Loucy (cell line): Measurements from ENCODE around the gene CCDC141.

Experiments used
- H2AFZ ChIP-seq: fragments of 200-600 bp; sonication (generic); 2 replicates; pipeline ENCODE4 v1.6.0; 2016; ENCODE audit warnings: antibody characterized with exemption, mild to moderate bottlenecking, low read length, moderate library complexity
- H3F3A ChIP-seq: fragments of 200-600 bp; 2 replicates; pipeline ENCODE4 v1.6.0; 2016; ENCODE audit warnings: antibody characterized with exemption, low read depth, mild to moderate bottlenecking
- H3K27me3 ChIP-seq: fragments of 200-600 bp; sonication (generic); 2 replicates; pipeline ENCODE4 v1.6.1; 2014; ENCODE audit warnings: low read length, mild to moderate bottlenecking; ENCODE audit not compliant: insufficient read depth, poor library complexity, severe bottlenecking
- H3K36me3 ChIP-seq: fragments of 200-600 bp; sonication (generic); 2 replicates; pipeline ENCODE4 v1.6.1; 2016; ENCODE audit warnings: low read length; ENCODE audit not compliant: insufficient read depth
- H3K4me1 ChIP-seq: fragments of 200-600 bp; sonication (generic); 2 replicates; pipeline ENCODE4 v1.5.1; 2014; ENCODE audit warnings: low read length, mild to moderate bottlenecking; ENCODE audit not compliant: insufficient read depth, poor library complexity, severe bottlenecking
- H3K4me2 ChIP-seq: fragments of 200-600 bp; sonication (generic); 2 replicates; pipeline ENCODE4 v1.6.0; 2014; ENCODE audit warnings: antibody characterized with exemption, low read length, low read depth, mild to moderate bottlenecking; ENCODE audit not compliant: poor library complexity, severe bottlenecking
- H3K4me3 ChIP-seq: fragments of 200-600 bp; sonication (generic); 2 replicates; pipeline ENCODE4 v1.5.1; 2014; ENCODE audit warnings: low read length, mild to moderate bottlenecking, mixed read lengths; ENCODE audit not compliant: poor library complexity, severe bottlenecking
- H3K79me2 ChIP-seq: fragments of 200-600 bp; sonication (generic); 2 replicates; pipeline ENCODE4 v1.6.1; 2014; ENCODE audit warnings: low read length; ENCODE audit not compliant: insufficient read depth
- H3K9ac ChIP-seq: fragments of 200-600 bp; sonication (generic); 2 replicates; pipeline ENCODE4 v1.6.0; 2014; ENCODE audit warnings: mild to moderate bottlenecking, low read depth, low read length, moderate library complexity; ENCODE audit not compliant: poor library complexity, severe bottlenecking
- H3K9me2 ChIP-seq: fragments of 200-600 bp; sonication (generic); replicated peaks from 2 replicates; pipeline ENCODE4 v1.6.1; 2016; ENCODE audit warnings: low read depth, low read length, mixed read lengths
- H3K9me3 ChIP-seq: fragments of 200-600 bp; sonication (generic); 2 replicates; pipeline ENCODE4 v1.6.1; 2014; ENCODE audit warnings: mild to moderate bottlenecking, antibody characterized with exemption, low read length, low read depth; ENCODE audit not compliant: insufficient read depth
- H4K20me1 ChIP-seq: fragments of 200-600 bp; sonication (generic); 2 replicates; pipeline ENCODE4 v1.6.0; 2014; ENCODE audit warnings: antibody characterized with exemption, low read length, mild to moderate bottlenecking; ENCODE audit not compliant: insufficient read depth, poor library complexity, severe bottlenecking
- CTCF ChIP-seq: fragments of 200-600 bp; sonication (generic); conservative IDR thresholded peaks from 2 replicates; pipeline ENCODE4 v1.5.1; 2014; ENCODE audit warnings: mild to moderate bottlenecking, antibody characterized with exemption, low read length
- EZH2phosphoT487 ChIP-seq: fragments of 200-600 bp; IDR thresholded peaks from 2 replicates; pipeline ENCODE4 v1.6.1; 2018; ENCODE audit warnings: antibody characterized with exemption, mild to moderate bottlenecking, moderate library complexity, borderline replicate concordance

CCDC141 gene

GRCh38 chr2:178913049-178913441 lies 136.9 kb downstream of the CCDC141 start:
- H3K4me2 ChIP-seq, result no peak overlapping the region
- H2AFZ ChIP-seq, result peak overlapping the region; percentile 66; the same call in 1 of the 2 replicates
- peaks cover 19% of the 10 kb centered on the region for H3K4me1 ChIP-seq
- no peak for TF ChIP-seq EZH2phosphoT487
- no peak for TF ChIP-seq CTCF
- no peaks in the 10 kb centered on the region for H4K20me1 ChIP-seq
- no peak overlapping the region for H3K4me3 ChIP-seq
- no peaks in the 10 kb centered on the region for H3F3A ChIP-seq
- no peaks in the 10 kb centered on the region for H3K27me3 ChIP-seq
- H3K9ac ChIP-seq, result no peak overlapping the region
- H3K9me2 ChIP-seq, result no peaks in the 10 kb centered on the region
- no peaks in the 10 kb centered on the region for H3K79me2 ChIP-seq
- no peaks in the 10 kb centered on the region for H3K9me3 ChIP-seq
- no peaks in the 10 kb centered on the region for H3K36me3 ChIP-seq

GRCh38 chr2:178912416-178913048 lies 137.4 kb downstream of the CCDC141 start:
- H3K4me2 ChIP-seq, result no peak overlapping the region
- H4K20me1 ChIP-seq, result no peaks in the 10 kb centered on the region
- TF ChIP-seq EZH2phosphoT487 (no peak), CTCF (no peak)

GRCh38 chr2:178911039-178911438 lies 138.9 kb downstream of the CCDC141 start:
- H3K36me3 ChIP-seq, result no peaks in the 10 kb centered on the region
- TF ChIP-seq CTCF (no peak), EZH2phosphoT487 (no peak)
- no peak overlapping the region for H3K4me3 ChIP-seq
- no peaks in the 10 kb centered on the region for H3F3A ChIP-seq
- H2AFZ ChIP-seq, result no peak overlapping the region
- H3K9me2 ChIP-seq, result no peaks in the 10 kb centered on the region
- no peak overlapping the region for H3K9ac ChIP-seq
- H3K9me3 ChIP-seq, result no peaks in the 10 kb centered on the region
- H3K27me3 ChIP-seq, result no peaks in the 10 kb centered on the region
- peaks cover 14% of the 10 kb centered on the region for H3K4me1 ChIP-seq
- H3K4me2 ChIP-seq, result no peak overlapping the region
- H3K79me2 ChIP-seq, result no peaks in the 10 kb centered on the region
- no peaks in the 10 kb centered on the region for H4K20me1 ChIP-seq

More at GRCh38 chr2:178912416-178913048, 137.4 kb downstream of the CCDC141 start:
- Histone ChIP-seq H2AFZ (peak overlapping the region; percentile 66; the same call in 1 of the 2 replicates), H3K4me3 (no peak overlapping the region), H3K79me2 (no peaks in the 10 kb centered on the region), H3K9me2 (no peaks in the 10 kb centered on the region), H3K27me3 (no peaks in the 10 kb centered on the region), H3K9ac (no peak overlapping the region), H3K36me3 (no peaks in the 10 kb centered on the region), H3K4me1 (peaks cover 19% of the 10 kb centered on the region), H3K9me3 (no peaks in the 10 kb centered on the region), H3F3A (no peaks in the 10 kb centered on the region)
